Stimulated activated CD4-positive, alpha-beta T cell treated with anti-CD3 and anti-CD28 coated beads, Interleukin-2, amount 100 ng/mL, for 48 hours (primary cell): Measurements from ENCODE around the gene MAP1A.
"Not testable (repeated sequence)": the region's sequence is repeated elsewhere in the genome, so short reads cannot be mapped to it uniquely, and the experiment has no call there.

Source experiments
- DNase-seq, 2 donors: peaks; one replicate each; pipeline ENCODE4 v3.0.0-alpha.2; 2020

The MAP1A gene

GRCh38 chr15:43531018-43531670, 13.7 kb downstream of the MAP1A start:
- no peak for DNase-seq

GRCh38 chr15:43532826-43533225, 15.4 kb downstream of the MAP1A start:
- DNase-seq = not testable (repeated sequence)

DNA sequence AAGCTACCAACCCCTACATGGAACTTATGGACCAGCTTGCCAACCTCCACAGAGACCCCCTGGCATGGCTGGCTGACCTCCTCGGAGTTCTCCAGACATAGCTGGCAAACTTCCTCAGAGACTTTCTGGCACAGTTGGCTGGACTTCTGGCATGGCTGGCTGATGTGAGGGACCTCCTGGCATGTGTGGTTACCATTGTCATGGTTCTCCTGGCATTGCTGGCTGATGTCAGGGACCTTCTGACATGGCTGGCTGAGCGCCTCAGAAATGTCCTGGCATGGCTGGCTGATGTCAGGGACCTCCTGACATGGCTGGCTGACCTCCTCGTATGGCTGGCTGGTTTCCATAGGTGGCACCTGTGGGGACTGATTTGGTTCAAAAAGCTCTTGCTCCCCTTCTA, 17.5 kb downstream of the MAP1A start:
- DNase-seq = no peak

GRCh38 chr15:43538091-43538490, 20.7 kb downstream of the MAP1A start:
- DNase-seq = no peak

DNA sequence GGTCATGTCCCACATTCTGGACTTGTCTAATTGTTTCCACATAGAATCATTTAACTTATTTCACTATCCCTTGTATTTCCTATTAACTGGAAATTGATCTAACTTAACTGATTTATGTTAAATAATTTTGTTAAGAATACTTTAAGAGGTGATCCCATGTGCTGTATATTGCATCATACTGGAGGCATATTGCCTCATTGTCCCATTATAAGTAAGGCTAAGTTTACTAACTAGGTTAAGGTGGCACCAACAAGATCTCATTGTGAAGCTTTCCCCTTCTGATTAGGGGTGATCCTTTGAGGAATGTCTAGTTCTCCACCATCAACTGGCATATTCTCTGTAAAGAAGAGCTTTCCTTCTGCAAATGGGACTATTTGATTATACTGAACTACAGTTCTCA, 24.4 kb downstream of the MAP1A start:
- DNase-seq = no peak

DNA sequence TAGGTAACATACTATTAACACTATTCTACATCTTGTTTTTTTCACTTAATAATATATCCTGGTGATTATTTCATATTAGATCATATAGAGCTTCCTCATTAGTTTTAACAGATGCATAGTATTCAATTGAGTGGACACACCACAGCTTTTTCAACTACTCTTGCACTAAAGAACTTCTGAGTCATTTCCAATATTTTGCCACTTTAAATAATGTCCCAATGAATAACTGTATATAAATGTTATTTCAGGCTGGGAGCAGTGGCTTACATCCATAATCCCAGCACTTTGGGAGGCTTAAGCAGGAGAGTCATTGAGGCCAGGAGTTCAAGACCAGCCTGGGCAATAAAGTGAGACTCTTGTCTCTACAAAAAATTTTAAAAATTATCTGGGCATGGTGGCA, 26.9 kb downstream of the MAP1A start:
- no peak for DNase-seq

DNA sequence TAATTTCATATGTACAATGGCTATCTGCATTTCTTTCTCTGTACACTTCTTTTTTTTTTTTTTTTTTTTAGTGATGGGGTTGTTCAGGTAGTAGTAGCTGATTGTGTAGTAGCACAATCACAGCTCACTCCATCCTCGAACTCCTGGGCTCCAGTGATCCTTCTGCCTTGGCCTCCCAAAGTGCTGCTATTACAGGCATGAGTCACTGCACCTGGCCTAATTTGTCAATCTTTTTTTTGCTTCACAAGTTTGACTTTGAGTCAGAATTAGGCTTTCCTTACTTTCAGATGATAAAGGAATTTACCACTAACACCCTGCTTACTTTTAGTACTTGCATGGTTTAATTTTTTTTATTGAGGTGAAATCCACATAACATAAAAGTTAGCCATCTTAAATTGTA, 28.0 kb downstream of the MAP1A start:
- DNase-seq = no peak

DNA sequence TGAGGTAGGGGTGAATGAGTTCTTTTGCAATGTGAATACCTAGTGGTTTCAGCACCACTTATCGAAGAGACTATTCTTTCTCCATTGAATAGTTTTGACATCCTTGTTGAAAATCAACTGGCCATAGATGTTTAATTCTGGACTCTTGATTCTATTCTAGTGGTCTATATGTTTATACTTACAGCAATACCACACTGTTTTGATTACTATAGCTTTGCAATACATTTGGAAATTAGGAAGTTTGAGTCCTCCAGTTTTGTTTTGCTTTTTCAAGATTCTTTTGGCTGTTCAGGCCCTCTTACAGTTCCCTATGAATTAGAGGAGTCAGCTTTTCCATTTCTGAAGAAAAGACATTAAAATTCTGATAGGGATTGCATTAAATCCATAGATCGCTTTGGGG, 30.1 kb downstream of the MAP1A start:
- DNase-seq = no peak

DNA sequence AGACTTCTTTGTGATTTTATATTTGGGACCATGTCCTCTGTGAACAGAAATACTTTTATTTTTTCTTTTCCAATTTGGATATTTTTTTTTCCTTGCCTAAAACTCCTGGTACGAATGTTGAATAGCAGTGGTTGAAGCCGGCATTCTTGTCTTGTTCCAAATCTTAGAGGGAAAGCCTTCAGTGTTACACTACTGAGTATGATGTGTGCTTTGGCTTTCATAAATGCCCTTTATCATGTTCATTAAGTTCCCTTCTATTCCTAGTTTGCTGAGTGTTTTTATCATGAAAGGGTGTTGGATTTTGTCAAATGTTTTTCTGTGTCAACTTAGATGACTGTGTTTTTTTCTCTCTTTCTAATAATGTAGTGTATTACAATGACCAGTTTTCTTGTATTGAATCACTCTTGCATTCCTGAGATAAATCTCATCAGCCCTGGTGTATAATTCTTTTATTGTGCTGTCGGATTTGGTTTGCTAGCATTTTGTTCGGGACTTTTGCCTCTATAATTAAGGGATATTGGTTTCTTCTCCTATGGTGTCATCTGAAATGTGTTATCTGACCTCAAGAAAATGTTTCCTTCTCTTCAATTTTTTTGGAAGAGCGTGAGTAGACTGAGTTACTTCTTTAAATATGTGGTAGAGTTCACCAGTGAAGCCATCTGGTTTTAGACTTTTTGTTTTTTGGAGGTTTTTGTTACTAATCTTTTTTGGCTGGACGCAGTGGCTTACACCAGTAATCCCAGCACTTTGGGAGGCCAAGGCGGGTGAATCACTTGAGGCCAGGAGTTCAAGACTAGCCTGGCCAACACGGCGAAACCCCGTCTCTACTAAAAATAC, 33.3 kb downstream of the MAP1A start:
- no peak for DNase-seq

GRCh38 chr15:43552256-43552655, 34.8 kb downstream of the MAP1A start:
- DNase-seq = no peak

GRCh38 chr15:43552986-43553385, 35.6 kb downstream of the MAP1A start:
- no peak for DNase-seq

- DNase-seq = not testable (repeated sequence)
These were observed 45.3 kb downstream of the MAP1A start for GRCh38 chr15:43562753-43563152.

DNA sequence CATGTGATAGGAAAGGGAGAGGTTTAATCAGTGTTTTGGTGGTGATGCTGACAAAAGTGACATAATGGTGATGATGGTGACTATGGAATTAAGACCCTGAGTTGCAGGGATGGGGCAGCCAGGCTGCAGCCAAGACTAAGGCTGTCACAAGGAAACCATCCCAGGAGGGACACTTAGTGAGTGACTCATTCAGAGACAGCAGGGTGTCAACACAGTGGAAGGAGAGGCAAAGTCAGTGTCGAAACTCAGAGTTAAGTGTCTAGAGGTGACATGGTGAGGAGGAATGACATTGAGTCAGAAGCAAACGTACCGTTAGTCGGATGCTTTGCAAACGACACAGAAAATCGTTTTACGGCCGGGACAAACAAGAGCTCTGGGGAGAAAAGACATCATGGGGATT, 46.4 kb downstream of the MAP1A start:
- not testable (repeated sequence) for DNase-seq

DNA sequence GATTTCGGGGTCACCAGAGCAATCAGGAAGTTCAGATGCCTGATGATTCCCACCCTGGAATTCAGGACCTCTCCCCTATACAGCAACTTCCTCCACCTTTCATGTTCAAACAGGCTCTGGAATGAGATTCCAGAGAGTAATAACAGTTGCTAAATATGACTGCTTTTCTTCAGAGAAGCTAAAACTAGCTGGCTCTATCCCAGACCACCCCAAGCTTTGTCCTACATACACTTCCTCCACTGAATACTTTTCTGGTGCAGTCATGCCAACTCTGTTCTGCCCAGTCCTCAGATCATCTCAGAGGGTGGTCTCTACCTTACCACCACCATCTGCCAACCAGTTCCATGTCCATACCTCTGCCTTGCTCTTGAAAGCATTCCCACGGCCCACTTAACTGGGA, 49.2 kb downstream of the MAP1A start:
- not testable (repeated sequence) for DNase-seq

DNA sequence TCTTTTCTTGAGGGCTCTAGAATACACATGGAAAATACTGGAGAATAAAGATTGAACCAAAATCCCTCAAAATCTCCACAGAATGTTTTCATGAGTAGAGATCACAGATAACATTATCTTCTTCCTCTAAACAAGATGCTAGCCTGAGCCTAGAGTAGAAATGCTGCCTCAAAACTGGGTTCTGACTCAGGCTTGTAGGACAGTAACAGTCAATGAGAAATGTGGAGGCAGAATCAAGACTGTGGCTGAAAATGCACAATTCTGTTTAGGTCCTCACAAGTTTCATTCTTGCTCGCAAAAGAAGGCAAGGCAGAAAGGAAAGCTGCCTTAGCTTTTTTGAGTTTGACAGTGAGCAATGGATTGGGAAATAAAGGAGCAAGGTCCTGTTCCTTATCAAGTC, 57.2 kb downstream of the MAP1A start:
- DNase-seq = not testable (repeated sequence)
